Common myeloid progenitor, CD34-positive (primary cell): ENCODE data around the gene SYK.

Experiments used
- CTCF ChIA-PET: fragments of 350-600 bp; sonication (Branson Sonifier 250); formaldehyde crosslinking; loops from one replicate; lab custom pipeline; 2021; ENCODE audit warnings: antibody characterized with exemption; lab: Charles Lee
- POLR2A ChIA-PET: fragments of 350-600 bp; sonication (Branson Sonifier 250); formaldehyde crosslinking; loops from one replicate; lab custom pipeline; 2021; ENCODE audit warnings: antibody characterized with exemption; lab: Charles Lee
- DNase-seq, 3 donors: peaks; one replicate each; pipeline versions ENCODE4 v3.0.0 to v3.0.0-alpha.2; 2013
- H3K27ac ChIP-seq, 2 experiments: 1 replicate in 1 of 2; 2 replicates in 1 of 2; pipeline ENCODE4 v1.7.0; 2013; ENCODE audit warnings: inconsistent platforms in 2 of 2, low read length in 2 of 2, mild to moderate bottlenecking in 2 of 2, low read depth in 1 of 2, moderate library complexity in 1 of 2; ENCODE audit not compliant: severe bottlenecking in 2 of 2, insufficient read depth in 1 of 2, poor library complexity in 1 of 2
- H3K27me3 ChIP-seq, 5 experiments: replicated peaks in 2 of 5; 1 replicate in 3 of 5; 2 replicates in 2 of 5; pipeline versions ENCODE4 v1.6.1 to v1.7.0; 2013; ENCODE audit warnings: low read length in 4 of 5, mild to moderate bottlenecking in 2 of 5, moderate library complexity in 2 of 5, inconsistent platforms in 1 of 5; ENCODE audit not compliant: insufficient read depth in 5 of 5, control insufficient read depth in 4 of 5
- H3K36me3 ChIP-seq, 4 experiments: 1 replicate in 2 of 4; 2 replicates in 2 of 4; pipeline versions ENCODE4 v1.6.1 to v1.7.0; 2013; ENCODE audit warnings: low read length in 3 of 4, control low read depth in 1 of 4, mild to moderate bottlenecking in 1 of 4; ENCODE audit not compliant: control insufficient read depth in 4 of 4, insufficient read depth in 4 of 4
- H3K4me1 ChIP-seq, 4 experiments: 1 replicate in 3 of 4; 2 replicates in 1 of 4; pipeline versions ENCODE4 v1.6.1 to v1.7.1; 2013; ENCODE audit warnings: low read length in 3 of 4, mild to moderate bottlenecking in 3 of 4, control low read depth in 1 of 4, inconsistent platforms in 1 of 4, moderate library complexity in 1 of 4; ENCODE audit not compliant: control insufficient read depth in 4 of 4, insufficient read depth in 4 of 4; ENCODE audit errors: control extremely low read depth in 1 of 4
- H3K4me3 ChIP-seq, 7 experiments: 1 replicate in 4 of 7; 2 replicates in 3 of 7; pipeline versions ENCODE4 v1.5.1 to v1.7.0; 2013; ENCODE audit warnings: mild to moderate bottlenecking in 7 of 7, low read length in 6 of 7, moderate library complexity in 6 of 7, inconsistent platforms in 2 of 7, low read depth in 2 of 7, control low read depth in 1 of 7; ENCODE audit not compliant: insufficient read depth in 4 of 7, control insufficient read depth in 1 of 7; ENCODE audit errors: extremely low read depth in 1 of 7
- H3K9me3 ChIP-seq, 5 experiments: 1 replicate in 4 of 5; 2 replicates in 1 of 5; pipeline versions ENCODE4 v1.6.1 to v1.7.1; 2013; ENCODE audit warnings: low read length in 4 of 5, mild to moderate bottlenecking in 2 of 5, inconsistent platforms in 1 of 5, low read depth in 1 of 5, moderate library complexity in 1 of 5; ENCODE audit not compliant: control insufficient read depth in 4 of 5, insufficient read depth in 2 of 5; ENCODE audit errors: control extremely low read depth in 1 of 5
- WGBS: methylation state at CpG from one replicate; pipeline ENCODE4 v1.1.5; 2013; ENCODE audit not compliant: insufficient coverage; 5-methylcytosine and 5-hydroxymethylcytosine counted together

Gene SYK

GRCh38 chr9:90841615-90842014 lies 40.0 kb downstream of the SYK start:
- Histone ChIP-seq H3K4me3 (no peak overlapping the region), H3K36me3 (peaks cover 9 to 51% (median 31%) of the 10 kb centered on the region in 4 experiments), H3K27ac (no peak overlapping the region), H3K9me3 (no peaks in the 10 kb centered on the region), H3K27me3 (no peaks in the 10 kb centered on the region), H3K4me1 (peaks cover 7 to 60% (median 52%) of the 10 kb centered on the region in 4 experiments)
- no CpG with 5 or more reads among the region's 1 CpG for WGBS
- no peak for DNase-seq
- CTCF ChIA-PET = no interaction called here
- POLR2A ChIA-PET = no interaction called here

GRCh38 chr9:90842176-90842777 lies 40.7 kb downstream of the SYK start:
- peak overlapping the region in 1 of 7 experiments; percentile 14 for H3K4me3 ChIP-seq
- no peaks in the 10 kb centered on the region for H3K9me3 ChIP-seq
- WGBS = 98% methylated on average over 6 of the region's 7 CpGs
- ChIA-PET POLR2A (no interaction called here), CTCF (no interaction called here)
- peaks cover 7 to 60% (median 51%) of the 10 kb centered on the region in 4 experiments for H3K4me1 ChIP-seq
- H3K27me3 ChIP-seq = no peaks in the 10 kb centered on the region
- peaks cover 10 to 54% (median 37%) of the 10 kb centered on the region in 4 experiments for H3K36me3 ChIP-seq
- peak in 2 of 3 donors; percentile 28 to 61 for DNase-seq
- H3K27ac ChIP-seq = peak overlapping the region in 1 of 2 experiments; percentile 54

DNA sequence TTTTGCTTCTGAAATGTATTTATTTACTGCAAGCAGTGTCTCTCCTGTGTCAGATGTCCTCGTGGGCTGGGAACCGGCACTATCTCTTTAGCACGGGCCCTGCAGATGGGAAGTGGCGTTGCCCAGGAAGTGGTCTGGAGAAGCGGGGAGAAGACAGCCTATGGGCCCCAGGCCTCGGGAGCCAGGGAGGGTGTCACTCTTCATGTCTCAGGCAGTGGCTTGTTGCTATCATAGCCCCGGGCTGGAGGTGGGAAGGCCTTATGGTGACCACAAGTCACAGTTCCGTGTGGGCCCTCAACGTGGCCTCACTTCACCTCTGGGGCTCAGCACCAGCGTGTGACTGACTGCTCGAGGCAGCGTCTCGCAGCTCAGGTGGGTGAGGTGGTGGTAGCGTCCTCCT lies 41.4 kb downstream of the SYK start:
- 29% methylated on average over 14 of the region's 14 CpGs for WGBS

DNA sequence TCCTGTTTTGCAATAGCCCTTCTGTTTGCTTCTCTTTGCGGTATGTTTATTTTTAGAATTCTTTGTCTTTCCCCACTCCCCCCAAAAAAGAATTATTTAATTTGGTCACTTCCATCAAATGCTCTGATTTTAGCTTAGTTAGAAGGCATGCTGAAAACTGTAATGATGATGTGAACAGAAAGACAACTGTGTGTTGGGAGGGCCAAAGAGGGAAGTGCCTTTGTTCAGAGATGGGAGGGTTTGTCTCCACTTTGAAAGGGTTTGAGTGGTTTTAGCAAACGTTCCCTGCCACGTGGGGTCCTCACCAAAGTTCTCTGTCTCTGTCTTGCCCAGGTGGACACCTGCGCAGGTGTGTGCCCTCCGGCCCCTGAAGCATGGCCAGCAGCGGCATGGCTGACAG lies 41.9 kb downstream of the SYK start:
- H3K4me1 ChIP-seq = peaks cover 3 to 53% (median 46%) of the 10 kb centered on the region in 4 experiments
- H3K9me3 ChIP-seq = no peaks in the 10 kb centered on the region
- WGBS = 100% methylated on average over 4 of the region's 6 CpGs
- ChIA-PET CTCF (interaction anchor here (1.1 kb wide), 1 partner anchor 47 kb away, joined by 3 read pairs; no protein-coding TSS in a partner anchor), POLR2A (no interaction called here)
- peaks cover 10 to 60% (median 46%) of the 10 kb centered on the region in 4 experiments for H3K36me3 ChIP-seq
- DNase-seq = peak in 2 of 3 donors; percentile 39 to 48
- H3K27ac ChIP-seq = peak overlapping the region in 1 of 2 experiments; percentile 54
- H3K4me3 ChIP-seq = no peak overlapping the region
- H3K27me3 ChIP-seq = no peaks in the 10 kb centered on the region

More for the DNA sequence above, 41.4 kb downstream of the SYK start:
- peak; percentile 65 to 92 (median 82) for DNase-seq
- H3K27ac ChIP-seq = peak overlapping the region in 1 of 2 experiments; percentile 54
- H3K4me1 ChIP-seq = peaks cover 7 to 57% (median 49%) of the 10 kb centered on the region in 4 experiments
- POLR2A ChIA-PET = interaction anchor here (0.5 kb wide), 1 partner anchor 1408 kb away, joined by 3 read pairs; no protein-coding TSS in a partner anchor
- H3K27me3 ChIP-seq = no peaks in the 10 kb centered on the region
- peaks cover 9 to 55% (median 41%) of the 10 kb centered on the region in 4 experiments for H3K36me3 ChIP-seq
- CTCF ChIA-PET = interaction anchor here (1.1 kb wide), 1 partner anchor 46 kb away, joined by 3 read pairs; no protein-coding TSS in a partner anchor
- no peaks in the 10 kb centered on the region for H3K9me3 ChIP-seq
- H3K4me3 ChIP-seq = no peak overlapping the region

- H3K9me3 ChIP-seq = no peaks in the 10 kb centered on the region
- H3K27ac ChIP-seq = no peak overlapping the region
- ChIA-PET CTCF (no interaction called here), POLR2A (no interaction called here)
- DNase-seq = no peak
- H3K4me1 ChIP-seq = peaks cover 2 to 45% (median 38%) of the 10 kb centered on the region in 4 experiments
- no peak overlapping the region for H3K4me3 ChIP-seq
- peaks cover 18 to 65% (median 54%) of the 10 kb centered on the region in 4 experiments for H3K36me3 ChIP-seq
- H3K27me3 ChIP-seq = no peaks in the 10 kb centered on the region
Observed at GRCh38 chr9:90844326-90844725, 42.7 kb downstream of the SYK start.

DNA sequence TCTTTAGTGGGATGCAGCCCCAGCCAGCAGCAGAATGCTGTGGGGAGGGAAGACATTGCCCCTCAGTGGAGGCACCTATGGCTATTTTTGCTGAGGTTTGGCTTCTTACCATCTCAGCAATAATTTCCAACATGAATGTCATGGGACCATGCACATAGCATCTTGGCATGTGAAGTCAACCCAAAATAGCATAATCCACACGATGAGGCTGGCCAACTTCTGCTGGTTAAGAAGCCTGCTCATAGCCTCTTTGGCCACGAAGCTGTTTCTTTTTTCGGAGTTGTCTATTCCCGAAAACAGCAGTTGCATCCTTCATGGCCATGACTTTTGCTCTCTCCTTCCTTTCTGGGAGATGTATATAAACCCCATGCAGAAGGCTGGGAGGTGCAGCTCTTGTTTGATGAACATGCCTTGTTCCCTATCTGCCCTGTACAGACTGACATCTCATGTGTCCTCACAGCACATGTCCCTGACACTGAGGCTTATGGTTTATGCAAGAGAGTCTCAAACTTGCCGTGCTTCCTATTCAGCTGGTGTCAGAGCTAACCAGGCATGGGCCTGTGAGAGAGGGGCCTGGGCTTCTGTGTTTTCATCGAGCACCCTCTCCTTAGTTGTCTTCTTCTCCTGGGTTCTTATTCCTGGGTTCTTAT lies 45.3 kb downstream of the SYK start:
- 93% methylated on average over 5 of the region's 6 CpGs for WGBS
- Histone ChIP-seq H3K4me3 (no peak overlapping the region), H3K4me1 (peaks cover 0 to 21% (median 16%) of the 10 kb centered on the region in 4 experiments), H3K36me3 (peaks cover 24 to 75% (median 64%) of the 10 kb centered on the region in 4 experiments), H3K9me3 (no peaks in the 10 kb centered on the region), H3K27ac (no peak overlapping the region), H3K27me3 (no peaks in the 10 kb centered on the region)
- no peak for DNase-seq
- ChIA-PET POLR2A (no interaction called here), CTCF (interaction anchor here (1.0 kb wide), 2 partner anchors 12 kb away, joined by 3 to 4 read pairs; no protein-coding TSS in a partner anchor)

DNA sequence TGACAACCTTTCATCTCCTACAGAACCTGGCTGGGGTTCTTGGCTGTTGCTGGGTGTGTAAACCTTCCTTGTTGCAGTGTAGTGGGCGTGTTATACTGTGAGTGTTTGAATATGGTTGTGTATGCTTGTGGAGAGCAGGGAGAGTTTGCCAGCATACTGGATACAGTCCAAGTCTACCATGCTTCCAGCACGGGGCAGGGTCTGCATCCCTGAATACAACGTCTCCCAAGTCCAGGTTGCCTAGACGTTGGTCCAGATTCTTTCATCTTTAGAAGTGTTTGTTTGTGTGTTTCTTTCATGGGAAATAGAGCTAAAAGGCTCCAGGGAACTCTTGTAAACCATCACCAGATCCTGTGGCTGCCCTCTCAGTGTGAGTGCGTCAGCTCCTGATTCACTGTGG lies 46.4 kb downstream of the SYK start:
- H3K27me3 ChIP-seq = no peaks in the 10 kb centered on the region
- WGBS = 98% methylated on average over 5 of the region's 5 CpGs
- H3K9me3 ChIP-seq = no peaks in the 10 kb centered on the region
- H3K27ac ChIP-seq = no peak overlapping the region
- ChIA-PET CTCF (interaction anchor here (1.0 to 1.5 kb wide), 2 partner anchors 10 to 13 kb away, joined by 3 to 6 read pairs; no protein-coding TSS in a partner anchor), POLR2A (no interaction called here)
- no peak for DNase-seq
- peaks cover 31 to 86% (median 72%) of the 10 kb centered on the region in 4 experiments for H3K36me3 ChIP-seq
- peaks cover 0 to 10% (median 5%) of the 10 kb centered on the region in 4 experiments for H3K4me1 ChIP-seq
- H3K4me3 ChIP-seq = no peak overlapping the region
